Stimulated activated CD4-positive, alpha-beta T cell treated with anti-CD3 and anti-CD28 coated beads, Interleukin-2, amount 100 ng/mL, for 4 hours (primary cell): ENCODE data around the gene MAML3.
"Not testable (repeated sequence)": the region's sequence is repeated elsewhere in the genome, so short reads cannot be mapped to it uniquely, and the experiment has no call there.

Experiments used
- DNase-seq: peaks from one replicate; pipeline ENCODE4 v3.0.0-alpha.2; 2020; ENCODE audit warnings: low read depth

Gene MAML3

DNA sequence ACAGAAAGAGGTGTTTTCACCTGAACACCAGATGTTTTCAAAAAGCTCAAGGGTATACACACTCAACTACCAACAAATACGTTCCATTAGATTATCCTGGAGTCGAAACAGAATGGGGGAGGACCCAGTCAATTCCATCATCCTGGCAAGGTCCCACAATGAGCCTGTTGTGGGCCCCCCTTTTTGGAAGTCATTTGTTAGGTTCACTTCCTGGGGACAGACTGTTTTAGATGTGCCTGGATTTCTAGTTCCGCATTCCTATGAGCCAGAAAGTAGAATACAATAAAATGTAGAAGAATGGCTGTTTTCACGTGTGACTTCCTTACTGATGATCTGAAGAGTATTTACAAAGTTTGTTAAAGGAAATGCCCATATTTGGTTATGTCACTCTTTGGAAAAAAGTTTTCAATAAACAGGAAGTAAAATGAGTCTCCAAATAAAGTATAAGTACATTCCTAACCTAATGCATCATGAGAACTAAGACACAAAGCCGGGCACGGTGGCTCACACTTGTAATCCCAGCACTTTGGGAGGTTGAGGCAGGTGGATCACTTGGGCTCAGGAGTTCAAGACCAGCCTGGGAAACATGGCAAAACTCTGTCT, 192.5 kb downstream of the MAML3 start:
- no peak for DNase-seq

DNA sequence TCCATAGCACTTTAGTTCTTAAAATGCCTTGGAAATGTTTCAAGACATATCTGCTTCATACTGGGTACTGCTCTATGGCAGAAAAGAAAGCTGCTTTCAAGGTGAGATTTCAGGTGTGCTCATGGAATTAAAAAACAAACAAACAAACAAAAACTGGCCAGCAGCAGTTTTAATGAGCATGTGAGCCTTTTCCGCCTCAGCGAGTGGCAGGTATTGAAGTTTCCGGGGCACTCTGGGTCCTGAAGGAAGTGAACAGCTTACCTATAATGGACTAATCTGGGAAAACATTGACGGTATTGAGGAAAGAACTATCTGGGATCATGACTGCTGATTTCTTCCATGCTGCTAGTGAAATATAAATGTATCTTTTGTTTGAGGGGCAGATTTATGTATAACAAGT, 194.6 kb downstream of the MAML3 start:
- no peak for DNase-seq

DNA sequence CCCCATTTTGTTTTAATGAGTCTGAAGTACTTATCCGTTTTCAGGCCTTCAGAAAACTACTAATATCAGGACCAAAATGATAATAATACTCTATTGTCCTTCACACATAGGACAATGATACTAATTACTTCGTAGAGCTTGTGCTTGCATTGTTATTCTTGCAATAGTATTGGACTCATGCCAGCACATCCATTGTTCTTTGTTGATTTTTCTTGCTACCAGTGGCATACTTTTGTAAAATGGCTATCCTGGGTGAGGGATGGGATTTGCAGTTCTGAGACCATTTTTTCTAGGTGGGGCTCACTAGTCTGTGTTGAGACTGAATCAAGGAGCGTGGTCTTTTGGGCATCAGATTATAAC, 195.3 kb downstream of the MAML3 start:
- DNase-seq = no peak

DNA sequence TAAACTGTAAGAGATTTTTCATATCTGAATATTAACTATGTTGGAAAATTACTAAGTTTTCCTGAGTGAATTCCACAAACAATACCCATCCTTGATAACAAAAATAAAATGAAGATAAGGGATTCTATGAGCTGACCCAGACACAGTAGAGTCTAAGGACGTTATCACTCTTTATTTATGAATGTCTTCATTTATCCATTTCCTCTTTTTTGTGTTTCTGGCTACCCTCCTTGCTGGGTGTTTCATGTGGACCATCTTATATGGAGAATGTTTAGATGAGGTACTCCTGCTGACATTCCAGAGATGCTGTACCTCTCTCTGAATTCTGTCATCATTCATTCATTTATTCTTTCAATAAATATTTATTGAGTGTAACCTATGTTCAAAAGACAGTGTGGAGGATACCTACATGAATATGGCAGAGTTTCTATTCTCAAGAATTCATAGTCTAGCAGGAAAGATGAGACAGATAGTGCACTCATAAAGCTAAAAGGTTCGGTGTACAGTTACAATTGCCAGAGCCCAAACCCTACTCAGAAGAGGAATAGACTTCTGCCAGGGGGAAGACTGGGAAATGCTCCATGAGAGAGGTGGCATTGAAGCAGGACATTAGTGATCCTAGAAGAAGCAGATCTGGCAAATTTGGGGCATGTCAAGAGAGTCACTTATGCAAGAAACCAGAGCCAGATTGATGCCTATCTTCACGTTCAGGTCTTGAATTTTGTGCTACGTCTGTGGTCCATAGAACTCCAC, 195.8 kb downstream of the MAML3 start:
- DNase-seq = no peak

DNA sequence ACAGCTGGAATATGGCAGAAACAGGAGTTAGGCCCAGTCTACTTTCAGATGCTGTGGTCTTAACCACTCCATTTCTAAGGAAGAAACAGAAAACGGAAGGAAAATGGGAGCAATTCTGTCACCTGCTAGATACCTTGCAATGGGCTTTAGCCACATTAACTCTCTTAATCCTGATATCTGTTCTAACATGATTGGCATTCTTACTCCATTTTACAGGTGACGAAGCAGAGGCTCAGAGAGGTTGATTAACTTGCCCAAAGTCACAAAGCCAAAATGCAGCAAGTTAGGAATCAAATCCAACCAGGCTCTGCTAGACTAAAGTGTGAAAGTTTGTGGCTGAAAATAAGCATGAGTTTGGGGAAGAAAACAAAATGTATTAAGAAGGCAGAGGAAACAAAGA, 196.9 kb downstream of the MAML3 start:
- no peak for DNase-seq

DNA sequence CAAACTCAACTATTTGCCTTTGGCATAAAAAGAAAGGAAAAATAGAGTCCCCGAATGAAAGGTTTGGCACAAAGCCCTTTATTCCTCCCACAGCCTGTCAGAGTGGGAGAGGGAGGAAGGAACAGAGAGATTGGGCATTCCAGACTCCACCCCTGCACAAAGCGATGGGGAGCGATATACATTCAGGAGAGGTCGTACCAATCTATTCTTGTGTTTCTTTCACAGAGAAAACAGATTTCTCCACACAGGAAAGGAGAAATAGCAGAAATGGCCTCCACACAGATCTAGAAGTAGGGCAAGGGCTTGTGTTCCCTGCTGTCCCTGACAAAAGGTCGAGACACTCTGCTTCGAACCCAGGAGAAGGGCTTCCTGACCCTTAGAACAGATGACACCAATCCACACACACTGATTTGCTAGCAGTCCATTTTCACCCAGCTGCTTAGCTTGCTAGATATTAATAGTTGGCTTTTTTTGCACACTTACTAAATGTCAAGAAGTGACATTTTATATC, 197.4 kb downstream of the MAML3 start:
- DNase-seq = no peak

DNA sequence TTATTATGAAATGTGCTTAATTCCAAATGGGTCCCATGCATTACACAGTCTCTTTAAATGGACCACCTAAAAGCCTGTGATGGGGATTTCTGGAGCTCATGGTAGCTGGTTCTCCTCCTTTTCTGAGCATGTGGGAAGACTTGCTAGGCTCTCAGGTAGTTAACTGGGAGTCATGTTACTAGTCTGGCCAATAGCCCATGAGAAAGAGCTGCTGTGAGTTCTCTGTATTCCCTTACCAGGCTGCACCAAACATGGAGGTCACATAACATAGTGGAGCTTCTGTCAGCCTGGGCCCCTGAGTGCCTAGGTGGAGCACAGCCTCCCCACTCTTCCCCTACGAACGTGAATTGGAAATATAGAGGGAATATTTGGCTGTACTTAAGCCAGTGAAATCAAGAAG, 198.4 kb downstream of the MAML3 start:
- no peak for DNase-seq

DNA sequence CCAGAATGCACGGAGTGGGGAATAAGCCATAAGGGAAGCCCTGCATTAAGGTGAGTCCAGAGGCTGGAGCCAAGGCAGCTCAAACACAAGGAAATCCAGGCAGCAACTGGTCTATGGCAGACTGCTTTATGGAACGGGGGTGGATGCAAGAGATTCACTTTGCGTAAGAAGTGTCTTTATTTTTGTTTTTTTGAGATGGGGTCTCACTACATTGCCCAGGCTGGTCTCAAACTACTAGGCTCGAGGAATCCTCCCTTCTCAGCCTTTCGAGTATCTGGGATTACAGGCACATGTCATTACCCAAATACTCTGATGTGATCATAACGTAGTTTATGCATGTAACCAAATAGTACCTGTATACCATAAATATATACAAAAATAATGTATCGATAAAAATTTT, 199.5 kb downstream of the MAML3 start:
- no peak for DNase-seq

DNA sequence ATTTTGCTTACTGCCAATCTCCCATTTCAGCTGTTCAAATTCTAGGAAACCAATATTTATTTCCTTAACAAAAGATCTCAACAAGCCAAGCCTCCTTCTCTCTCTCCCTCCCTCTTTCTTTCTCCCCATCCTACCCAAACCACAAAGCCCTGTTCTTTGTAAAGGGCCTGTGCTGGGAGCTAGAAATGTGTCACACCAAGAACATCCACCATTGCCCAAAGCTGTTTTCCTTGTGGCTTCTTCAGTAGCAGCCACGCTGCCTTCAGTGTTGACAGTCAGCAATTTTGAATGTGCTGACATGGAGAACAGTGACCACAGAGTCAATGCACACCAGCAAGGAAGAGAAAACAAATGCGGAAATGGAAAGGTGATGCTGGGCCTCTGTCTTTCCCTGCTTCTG, 203.0 kb downstream of the MAML3 start:
- DNase-seq = no peak

DNA sequence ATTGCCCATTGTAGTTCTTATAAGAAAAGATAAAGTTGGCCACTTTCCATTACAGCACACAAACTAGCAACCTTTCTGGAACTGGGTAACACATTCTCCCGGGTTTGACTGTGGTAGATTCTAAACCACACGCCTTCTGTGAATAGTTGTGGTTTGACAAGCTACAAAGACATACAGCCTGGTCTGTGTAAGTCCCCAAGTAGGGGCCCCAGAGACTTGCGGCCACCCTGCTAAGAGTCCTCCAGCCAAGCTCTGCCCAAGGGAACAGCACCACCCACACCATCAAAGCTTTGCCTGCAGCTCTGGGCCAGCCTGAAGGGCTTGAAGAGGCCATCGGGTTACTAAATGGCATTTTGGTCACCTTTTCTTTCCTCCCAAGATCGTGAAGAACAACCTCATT, 203.4 kb downstream of the MAML3 start:
- DNase-seq = no peak

DNA sequence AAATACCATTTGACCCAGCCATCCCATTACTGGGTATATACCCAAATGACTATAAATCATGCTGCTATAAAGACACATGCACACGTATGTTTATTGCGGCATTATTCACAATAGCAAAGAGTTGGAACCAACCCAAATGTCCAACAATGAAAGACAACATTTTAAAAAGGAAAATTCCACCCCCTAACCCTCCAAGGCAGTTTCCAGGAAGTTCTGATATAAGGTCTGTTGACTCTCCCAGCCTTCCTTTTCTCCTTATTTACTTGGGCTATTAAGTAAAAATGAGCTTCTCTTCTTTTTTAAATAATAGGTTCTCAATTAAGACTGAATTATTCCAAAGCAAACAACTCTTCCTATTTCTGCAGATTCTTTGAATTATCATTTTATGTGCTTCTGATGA, 209.1 kb downstream of the MAML3 start:
- DNase-seq = not testable (repeated sequence)

DNA sequence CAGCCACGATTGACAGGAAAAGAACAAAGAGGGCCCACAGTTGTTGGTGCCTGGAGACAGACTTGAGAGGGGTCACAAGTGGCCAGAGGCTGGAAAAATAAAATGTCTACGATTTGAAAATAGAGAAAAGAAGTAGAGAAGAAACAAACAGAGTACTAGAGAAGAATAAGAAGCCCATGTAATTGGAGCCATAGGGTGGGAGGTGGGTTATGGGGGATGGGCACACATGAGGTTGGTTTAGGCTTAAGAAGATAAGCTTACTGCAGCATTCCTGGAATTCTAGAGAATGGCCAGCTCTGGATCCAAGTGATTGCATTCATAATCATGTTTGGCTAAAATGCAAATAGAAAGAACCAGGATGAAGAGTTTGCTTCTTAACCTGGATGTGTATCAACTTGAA, 210.7 kb downstream of the MAML3 start:
- DNase-seq = no peak

DNA sequence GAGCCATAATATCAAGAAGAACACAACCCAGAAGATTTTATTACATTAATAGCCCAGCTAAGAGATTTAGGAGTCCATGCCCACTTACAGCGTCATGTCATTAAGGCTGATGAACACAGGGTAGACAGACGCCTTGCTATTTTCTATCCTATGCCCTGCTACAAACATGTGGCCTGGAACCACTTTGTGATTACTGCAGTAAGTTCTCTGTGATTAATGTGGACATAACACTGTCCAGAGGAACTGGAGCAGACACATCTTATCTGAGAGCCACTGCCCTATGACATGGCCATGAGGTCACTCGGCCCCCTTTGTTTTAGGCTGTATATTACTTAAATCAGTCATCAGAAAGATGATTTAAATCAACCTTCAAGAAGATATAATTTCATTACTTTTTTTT, 211.7 kb downstream of the MAML3 start:
- no peak for DNase-seq

DNA sequence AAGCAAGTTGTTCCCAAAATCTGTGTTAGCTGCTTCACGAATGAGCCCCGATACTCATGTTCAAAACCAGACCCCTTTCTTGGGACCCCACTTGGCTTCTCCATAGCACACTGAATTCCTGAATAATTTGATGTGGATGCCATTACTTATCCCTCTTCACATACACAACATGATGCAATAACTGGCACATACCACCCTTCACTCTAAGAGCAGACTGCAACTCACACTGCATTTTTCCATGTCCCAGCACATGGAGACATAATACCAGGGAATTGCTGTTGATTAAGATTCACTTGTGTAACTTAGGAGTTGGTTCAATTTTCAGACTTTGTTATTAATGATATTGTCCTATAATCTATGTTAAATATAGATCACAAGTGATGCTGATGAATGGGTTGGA, 213.4 kb downstream of the MAML3 start:
- no peak for DNase-seq

DNA sequence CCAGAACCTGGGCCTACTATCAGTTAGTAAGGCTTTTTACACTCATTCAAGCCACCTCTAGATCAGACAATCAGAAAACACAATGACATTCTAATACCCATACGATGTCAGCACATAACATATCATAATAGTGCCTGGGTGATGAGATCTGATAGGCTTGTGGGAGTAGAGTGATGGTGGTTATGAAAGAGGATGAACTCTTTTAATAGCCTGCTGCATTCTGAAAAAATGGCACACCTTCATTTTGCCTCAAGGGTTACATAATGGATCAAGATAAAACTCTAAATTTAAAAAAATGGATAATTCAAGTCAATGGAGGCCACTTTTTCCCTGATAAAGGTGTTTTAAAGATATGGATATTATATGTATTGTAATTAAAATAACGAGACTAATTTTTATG, 215.6 kb downstream of the MAML3 start:
- DNase-seq = no peak

DNA sequence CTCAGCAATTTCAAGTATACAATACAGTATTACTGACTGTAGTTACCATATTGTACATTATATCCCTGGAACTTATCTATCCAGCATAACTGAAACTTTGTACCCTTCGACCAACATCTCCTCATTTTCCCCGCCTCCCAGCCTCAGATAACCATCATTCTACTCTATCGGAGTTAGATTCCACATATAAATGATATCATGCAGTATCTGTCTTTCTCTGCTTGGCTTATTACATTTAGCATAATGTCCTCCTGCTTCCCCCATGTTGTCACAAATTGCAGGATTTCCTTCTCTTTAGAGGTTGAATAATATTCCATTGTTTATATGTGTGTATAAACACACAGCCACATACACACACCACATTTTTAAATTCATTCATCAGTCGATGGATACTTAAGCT, 218.1 kb downstream of the MAML3 start:
- no peak for DNase-seq

DNA sequence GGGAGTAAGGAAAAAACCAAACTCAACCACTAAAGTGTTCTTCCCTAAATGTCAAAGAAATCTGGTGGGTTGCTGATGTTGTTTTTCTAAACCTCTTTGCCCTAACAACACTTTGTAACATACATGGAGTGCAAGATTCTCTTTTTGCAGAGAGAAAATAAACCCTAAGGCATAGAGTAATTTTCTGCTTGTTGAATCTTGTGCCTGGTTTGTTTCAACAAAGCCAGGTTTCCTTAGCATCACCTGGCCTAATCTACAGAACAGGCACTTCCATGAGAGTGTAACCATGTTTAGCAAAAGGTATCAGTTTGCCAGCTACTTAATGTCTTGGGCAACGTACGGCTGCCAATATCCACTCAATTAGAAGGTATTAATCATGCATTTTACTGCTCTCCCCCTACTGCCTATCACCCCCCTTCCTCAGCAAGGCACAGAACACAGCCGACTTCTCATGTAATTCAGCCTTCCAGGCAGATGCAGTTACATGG, 219.2 kb downstream of the MAML3 start:
- no peak for DNase-seq

DNA sequence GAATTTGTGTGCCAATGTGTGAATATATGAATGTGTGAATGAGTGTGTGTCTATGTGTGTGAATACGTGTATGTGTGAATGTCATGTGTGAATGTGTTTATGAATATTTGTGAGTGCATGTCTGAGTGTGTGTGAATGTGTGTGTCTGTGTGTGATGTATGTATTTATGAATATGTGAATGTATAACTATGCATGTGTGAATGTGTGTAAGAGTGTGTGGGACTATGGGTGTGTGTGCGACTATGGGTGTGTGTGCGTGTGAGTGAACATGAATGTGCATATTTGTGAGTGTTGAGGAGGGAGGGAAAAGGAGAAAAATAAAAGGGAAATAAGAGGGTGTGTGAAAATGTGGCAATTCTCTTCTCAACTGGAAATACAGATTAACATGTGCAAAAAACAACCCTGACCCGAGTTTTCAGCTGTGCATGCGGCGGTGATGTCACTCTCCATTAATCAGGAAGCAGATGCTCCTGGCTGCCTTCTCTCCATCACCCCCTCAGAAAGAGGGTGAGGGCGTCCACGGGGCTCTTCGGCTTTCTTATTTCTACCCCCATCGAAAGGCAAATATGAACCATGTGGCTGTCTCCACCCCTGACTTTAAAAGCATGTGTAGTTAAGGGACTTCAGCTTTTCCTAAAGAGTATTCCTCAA, 219.8 kb downstream of the MAML3 start:
- DNase-seq = no peak

DNA sequence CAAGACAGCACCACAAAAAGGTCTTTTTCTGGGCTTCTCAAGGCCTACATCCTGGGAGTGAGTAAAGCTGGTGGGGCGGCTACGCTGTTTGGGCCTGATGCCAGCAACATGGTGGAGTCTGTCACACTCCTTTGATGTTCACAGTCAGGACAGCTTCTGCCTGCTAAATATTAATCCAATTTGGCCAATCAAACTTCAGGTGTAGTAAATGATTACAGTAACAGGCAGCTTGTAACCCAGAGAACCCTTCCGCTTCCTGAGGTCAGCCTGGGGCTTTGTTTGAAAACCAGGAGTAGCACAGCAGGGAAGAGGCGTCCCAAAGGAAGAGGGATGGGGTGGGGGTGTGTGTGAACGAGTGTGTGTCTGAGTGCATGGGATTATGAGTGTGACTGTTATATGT, 220.4 kb downstream of the MAML3 start:
- no peak for DNase-seq

DNA sequence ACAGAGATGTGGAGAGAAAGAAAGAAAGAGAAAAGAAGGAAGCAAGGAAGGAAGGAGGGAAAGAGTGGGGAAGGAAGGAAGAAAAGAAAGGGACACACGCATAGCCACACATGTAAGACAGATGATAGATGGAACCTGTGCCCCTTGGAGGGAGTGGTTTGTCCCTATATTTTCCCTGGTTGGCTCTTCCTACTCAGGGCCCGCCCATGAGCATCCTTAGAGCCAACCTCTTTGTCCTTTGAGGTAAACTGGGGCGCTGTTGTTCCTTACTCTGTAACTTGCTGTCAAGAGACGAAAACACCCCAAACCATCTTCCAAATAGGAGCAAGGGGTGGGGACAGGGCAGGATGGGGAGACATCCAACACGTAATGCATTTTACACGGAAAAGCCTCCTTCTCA, 220.9 kb downstream of the MAML3 start:
- DNase-seq = no peak

DNA sequence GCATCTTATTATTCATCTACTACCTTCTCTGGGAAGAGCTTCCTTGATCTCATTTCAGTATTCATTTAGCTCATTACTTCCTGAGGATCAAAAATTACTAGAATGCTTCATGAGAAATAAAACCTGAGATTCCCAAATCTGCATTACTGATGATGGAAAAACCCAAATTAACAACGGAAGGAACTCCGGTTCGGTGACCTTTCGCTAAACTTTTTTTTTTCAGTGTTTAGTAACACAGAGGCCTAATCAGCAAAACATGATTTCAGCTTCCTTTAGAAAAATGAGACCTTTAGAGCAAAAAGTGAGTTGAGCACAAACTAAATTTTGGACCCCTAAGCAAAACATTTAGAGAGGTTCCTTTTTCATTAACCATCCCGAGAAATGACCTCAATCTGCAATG, 229.2 kb downstream of the MAML3 start:
- DNase-seq = no peak

DNA sequence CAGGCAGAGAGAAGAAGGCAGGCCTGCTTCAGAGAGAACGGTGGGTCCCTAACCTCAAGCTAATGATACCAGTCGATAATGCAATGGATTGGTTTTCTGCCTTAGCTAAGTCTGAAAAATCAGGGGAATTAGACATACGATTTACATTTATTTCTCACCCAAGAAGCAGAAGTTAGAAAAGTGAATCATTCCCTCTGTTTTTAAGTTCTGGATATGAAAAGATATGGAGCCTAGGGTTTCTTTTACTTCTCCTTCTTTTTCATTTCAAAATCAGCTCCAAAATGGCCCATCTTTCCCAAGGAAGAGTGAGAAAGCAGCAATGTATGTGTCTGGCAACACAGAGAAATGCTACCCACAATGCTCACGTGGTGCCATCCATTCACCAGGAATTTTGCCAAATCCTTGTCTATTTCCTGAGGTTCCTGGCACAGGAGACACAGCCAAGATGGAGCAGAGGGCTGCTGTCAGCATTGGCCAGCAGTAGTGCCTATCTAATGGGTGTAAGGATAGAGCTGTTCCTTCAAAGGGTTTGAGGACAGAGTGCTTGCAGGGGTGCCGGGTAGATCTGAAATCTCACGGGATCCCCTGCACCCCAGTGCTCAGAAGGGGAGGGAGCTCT, 231.5 kb downstream of the MAML3 start:
- no peak for DNase-seq
